HepG2 (cell line): ENCODE measurements around the gene SDK2. TPM values are rescaled to one million over a fixed set of nuclear protein-coding genes. Genes with fewer than 3 reads are reported as not detected.
A peak's percentile ranks its signal among the peaks of the same experiment; 100 is the strongest.

Source experiments
- CAMTA2 ChIP-seq: sonication (generic); formaldehyde crosslinking; IDR thresholded peaks from 2 replicates; pipeline ENCODE4 v1.4.0; 2020; ENCODE audit warnings: mild to moderate bottlenecking, missing genetic modification reagents, borderline replicate concordance
- CBX5 ChIP-seq: sonication (generic); formaldehyde crosslinking; IDR thresholded peaks from 2 replicates; pipeline ENCODE4 v1.4.0; 2020; ENCODE audit warnings: missing genetic modification reagents, borderline replicate concordance
- E2F2 ChIP-seq: sonication (generic); formaldehyde crosslinking; IDR thresholded peaks from 2 replicates; pipeline ENCODE4 v1.4.0; 2020; ENCODE audit warnings: missing genetic modification reagents, borderline replicate concordance
- ELF3 ChIP-seq: IDR thresholded peaks from 2 replicates; pipeline ENCODE4 v1.6.1; 2016; ENCODE audit warnings: missing genetic modification reagents, missing compliant biosample characterization
- FOXO4 ChIP-seq: sonication (generic); formaldehyde crosslinking; conservative IDR thresholded peaks from 2 replicates; pipeline ENCODE4 v1.8.1; 2023; ENCODE audit warnings: missing genetic modification reagents
- HOMEZ ChIP-seq: IDR thresholded peaks from 2 replicates; pipeline ENCODE4 v1.6.1; 2016; ENCODE audit warnings: low read depth
- IRX3 ChIP-seq: sonication (generic); formaldehyde crosslinking; IDR thresholded peaks from 2 replicates; pipeline ENCODE4 v1.8.1; 2023; ENCODE audit warnings: mild to moderate bottlenecking, low read depth, missing genetic modification reagents, borderline replicate concordance
- NFKB2 ChIP-seq: sonication (generic); formaldehyde crosslinking; IDR thresholded peaks from 2 replicates; pipeline ENCODE4 v1.4.0; 2020; ENCODE audit warnings: missing genetic modification reagents, borderline replicate concordance
- PRMT3 ChIP-seq: sonication (generic); formaldehyde crosslinking; IDR thresholded peaks from 2 replicates; pipeline ENCODE4 v1.8.1; 2022; ENCODE audit warnings: low read depth, mild to moderate bottlenecking, moderate library complexity, missing genetic modification reagents, borderline replicate concordance
- REXO4 ChIP-seq: sonication (generic); formaldehyde crosslinking; IDR thresholded peaks from 2 replicates; pipeline ENCODE4 v1.8.0; 2022; ENCODE audit warnings: missing genetic modification reagents, mild to moderate bottlenecking, borderline replicate concordance
- RXRB ChIP-seq: IDR thresholded peaks from 2 replicates; pipeline ENCODE4 v1.6.1; 2016; ENCODE audit warnings: borderline replicate concordance, missing genetic modification reagents, missing compliant biosample characterization
- SAP130 ChIP-seq: IDR thresholded peaks from 2 replicates; pipeline ENCODE4 v1.6.1; 2016; ENCODE audit warnings: low read depth
- TBP ChIP-seq: sonication (generic); formaldehyde crosslinking; IDR thresholded peaks from 2 replicates; pipeline ENCODE4 v1.5.0; 2020; ENCODE audit warnings: missing genetic modification reagents
- THRA ChIP-seq: sonication (generic); formaldehyde crosslinking; IDR thresholded peaks from 2 replicates; pipeline ENCODE4 v1.4.0; 2020; ENCODE audit warnings: missing genetic modification reagents, borderline replicate concordance
- ZBTB25 ChIP-seq: IDR thresholded peaks from 2 replicates; pipeline ENCODE4 v1.6.1; 2018; ENCODE audit warnings: missing genetic modification reagents
- ZBTB33 ChIP-seq: sonication (generic); formaldehyde crosslinking; IDR thresholded peaks from 2 replicates; pipeline ENCODE4 v1.4.0; 2020; ENCODE audit warnings: missing genetic modification reagents
- ZBTB38 ChIP-seq: sonication (generic); formaldehyde crosslinking; IDR thresholded peaks from 2 replicates; pipeline ENCODE4 v1.5.1; 2020; ENCODE audit warnings: mild to moderate bottlenecking, missing genetic modification reagents
- ZEB1 ChIP-seq: IDR thresholded peaks from 2 replicates; pipeline ENCODE4 v1.6.1; 2012; ENCODE audit warnings: mild to moderate bottlenecking, low read depth, inconsistent platforms; ENCODE audit not compliant: insufficient replicate concordance
- ZNF232 ChIP-seq: sonication (generic); formaldehyde crosslinking; IDR thresholded peaks from 2 replicates; pipeline ENCODE4 v1.4.0; 2020; ENCODE audit warnings: missing genetic modification reagents, borderline replicate concordance
- ZNF549 ChIP-seq: sonication (generic); formaldehyde crosslinking; IDR thresholded peaks from 2 replicates; pipeline ENCODE4 v1.5.0; 2020; ENCODE audit warnings: missing genetic modification reagents
- polyA plus RNA-seq, 8 experiments: library from polyadenylated mRNA; depleted of rRNA in 3 of 8; stranded (reverse) in 7 of 8; unstranded in 1 of 8; fragments of >200 nt; fragmentation: Illumina TruSeq in 4 of 8; extraction: Trizol in 4 of 8; gene quantifications; 2 replicates each; pipeline versions ENCODE4 v1.2.1 to v1.2.3, GENCODE V29; 2011 to 2016; ENCODE audit warnings: low read depth in 4 of 8, missing spikeins in 1 of 8, mixed read lengths in 1 of 8; ENCODE audit not compliant: insufficient read depth in 1 of 8
- total RNA-seq, 5 experiments: library from RNA; depleted of rRNA; stranded (reverse); fragments of >200 nt; fragmentation: Illumina TruSeq; extraction: Trizol; gene quantifications; 2 replicates each; pipeline ENCODE4 v1.2.3, GENCODE V29; 2016; ENCODE audit warnings: low read depth in 1 of 5

SDK2 gene
- total and polyA plus RNA-seq, 2 of the 13 experiments (the other 11 are each of a cell fraction or from before 2014, with no cell fraction given): not detected

- TF ChIP-seq RXRB (CRISPR knock-in tag) (peak; percentile 88), E2F2 (CRISPR knock-in tag) (no peak), CBX5 (CRISPR knock-in tag) (no peak), ZNF549 (CRISPR knock-in tag) (no peak), THRA (peak; percentile 95; the same call in 1 of the 2 replicates), ZNF232 (CRISPR knock-in tag) (no peak), ZBTB33 (CRISPR knock-in tag) (peak; percentile 93), PRMT3 (CRISPR knock-in tag) (no peak), ZBTB25 (CRISPR knock-in tag) (no peak), TBP (CRISPR knock-in tag) (no peak), HOMEZ (CRISPR knock-in tag) (no peak), CAMTA2 (CRISPR knock-in tag) (no peak), SAP130 (CRISPR knock-in tag) (0 out of 2 replicates have a peak, but pooled peaks have one; percentile 16), ZBTB38 (CRISPR knock-in tag) (peak; percentile 28; the same call in 1 of the 2 replicates), IRX3 (no peak), NFKB2 (CRISPR knock-in tag) (no peak), ZEB1 (no peak), ELF3 (CRISPR knock-in tag) (no peak), FOXO4 (CRISPR knock-in tag) (no peak), REXO4 (CRISPR knock-in tag) (no peak)
These were observed 346.0 kb downstream of the SDK2 start (continued) for GRCh38 chr17:73297934-73298861.
